GOT3 (cell line): ENCODE measurements around the gene ENTPD1.
"Not testable (repeated sequence)": the region's sequence is repeated elsewhere in the genome, so short reads cannot be mapped to it uniquely, and the experiment has no call there.

Experiments
- DNase-seq: peaks from one replicate; lab custom pipeline; 2025; ENCODE audit warnings: mixed read lengths; lab: John Stamatoyannopoulos, UW

ENTPD1 gene

GRCh38 chr10:95794195-95794594 lies 38.2 kb downstream of the ENTPD1 start:
- no peak for DNase-seq

- no peak for DNase-seq
Observed at GRCh38 chr10:95795602-95796001, 39.6 kb downstream of the ENTPD1 start.

DNA sequence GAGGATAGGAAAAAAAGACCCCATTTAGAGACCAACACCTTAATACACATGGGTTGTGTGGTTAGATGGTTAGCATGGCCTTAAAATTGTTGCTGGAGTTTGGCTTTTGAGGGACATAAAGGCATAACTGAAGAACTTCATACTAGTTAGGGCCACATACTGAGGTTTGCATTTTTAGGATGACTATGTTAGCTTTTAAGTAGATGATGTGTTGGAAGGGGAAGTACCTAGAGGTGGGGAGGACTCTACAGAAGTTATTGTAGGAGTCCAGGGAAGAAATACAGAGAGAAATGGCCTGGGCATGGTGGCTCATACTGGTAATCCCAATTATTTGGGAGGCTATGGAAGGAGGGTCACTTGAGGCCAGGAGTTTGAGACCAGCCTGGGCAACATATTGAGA lies 40.5 kb downstream of the ENTPD1 start:
- DNase-seq = no peak

- DNase-seq = no peak
Observed at GRCh38 chr10:95798096-95798855, 42.3 kb downstream of the ENTPD1 start.

- DNase-seq = not testable (repeated sequence)
Observed at GRCh38 chr10:95800286-95800685, 44.3 kb downstream of the ENTPD1 start.

DNA sequence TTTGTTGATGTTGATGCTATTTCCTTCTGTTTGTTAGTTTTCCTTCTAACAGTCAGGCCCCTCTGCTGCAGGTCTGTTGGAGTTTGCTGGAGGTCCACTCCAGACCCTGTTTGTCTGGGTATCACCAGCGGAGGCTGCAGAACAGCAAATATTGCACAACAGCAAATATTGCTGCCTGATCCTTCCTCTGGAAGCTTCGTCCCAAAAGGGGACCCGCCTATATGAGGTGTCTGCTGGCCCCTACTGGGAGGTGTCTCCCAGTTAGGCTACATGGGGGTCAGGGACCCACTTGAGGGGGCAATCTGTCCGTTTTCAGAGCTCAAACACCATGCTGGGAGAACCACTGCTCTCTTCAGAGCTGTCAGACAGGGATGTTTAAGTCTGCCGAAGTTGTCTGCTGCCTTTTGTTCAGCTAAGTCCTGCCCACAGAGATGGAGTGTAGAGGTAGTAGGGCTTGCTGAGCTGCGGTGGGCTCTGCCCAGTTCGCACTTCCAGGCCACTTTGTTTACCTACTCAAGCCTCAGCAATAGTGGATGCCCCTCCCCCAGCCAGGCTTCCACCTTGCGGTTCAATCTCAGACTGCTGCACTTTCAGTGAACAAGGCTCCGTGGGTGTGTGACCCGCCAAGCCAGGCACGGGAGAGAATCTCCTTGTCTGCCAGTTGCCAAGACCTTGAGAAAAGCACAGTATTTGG lies 50.9 kb downstream of the ENTPD1 start:
- DNase-seq = not testable (repeated sequence)

- not testable (repeated sequence) for DNase-seq
Observed at GRCh38 chr10:95808705-95809308, 52.8 kb downstream of the ENTPD1 start.

DNA sequence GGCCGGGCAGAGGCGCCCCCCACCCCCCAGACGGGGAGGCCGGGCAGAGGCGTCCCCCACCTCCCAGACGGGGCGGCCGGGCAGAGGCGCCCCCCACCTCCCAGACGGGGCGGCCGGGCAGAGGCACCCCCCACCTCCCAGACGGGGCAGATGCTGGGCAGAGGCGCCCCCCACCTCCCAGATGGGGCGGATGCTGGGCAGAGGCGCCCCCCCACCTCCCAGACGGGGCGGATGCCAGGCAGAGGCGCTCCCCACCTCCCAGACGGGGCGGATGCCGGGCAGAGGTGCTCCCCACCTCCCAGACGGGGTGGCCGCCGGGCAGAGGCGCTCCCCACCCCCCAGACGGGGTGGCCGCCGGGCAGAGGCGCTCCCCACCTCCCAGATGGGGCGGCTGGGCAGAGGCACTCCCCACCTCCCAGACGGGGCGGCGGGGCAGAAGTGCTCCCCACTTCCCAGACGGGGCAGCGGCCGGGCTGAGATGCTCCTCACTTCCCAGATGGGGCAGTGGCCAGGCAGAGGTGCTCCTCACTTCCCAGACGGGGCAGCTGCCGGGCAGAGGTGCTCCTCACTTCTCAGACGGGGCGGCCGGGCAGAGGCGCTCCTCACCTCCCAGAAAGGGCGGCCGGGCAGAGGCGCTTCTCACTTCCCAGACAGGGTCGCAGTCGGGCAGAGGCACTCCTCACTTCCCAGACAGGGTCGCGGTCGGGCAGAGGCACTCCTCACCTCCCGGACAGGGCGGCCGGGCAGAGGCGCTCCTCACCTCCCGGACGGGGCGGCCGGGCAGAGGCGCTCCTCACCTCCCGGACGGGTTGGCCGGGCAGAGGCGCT lies 53.6 kb downstream of the ENTPD1 start:
- DNase-seq = no peak

DNA sequence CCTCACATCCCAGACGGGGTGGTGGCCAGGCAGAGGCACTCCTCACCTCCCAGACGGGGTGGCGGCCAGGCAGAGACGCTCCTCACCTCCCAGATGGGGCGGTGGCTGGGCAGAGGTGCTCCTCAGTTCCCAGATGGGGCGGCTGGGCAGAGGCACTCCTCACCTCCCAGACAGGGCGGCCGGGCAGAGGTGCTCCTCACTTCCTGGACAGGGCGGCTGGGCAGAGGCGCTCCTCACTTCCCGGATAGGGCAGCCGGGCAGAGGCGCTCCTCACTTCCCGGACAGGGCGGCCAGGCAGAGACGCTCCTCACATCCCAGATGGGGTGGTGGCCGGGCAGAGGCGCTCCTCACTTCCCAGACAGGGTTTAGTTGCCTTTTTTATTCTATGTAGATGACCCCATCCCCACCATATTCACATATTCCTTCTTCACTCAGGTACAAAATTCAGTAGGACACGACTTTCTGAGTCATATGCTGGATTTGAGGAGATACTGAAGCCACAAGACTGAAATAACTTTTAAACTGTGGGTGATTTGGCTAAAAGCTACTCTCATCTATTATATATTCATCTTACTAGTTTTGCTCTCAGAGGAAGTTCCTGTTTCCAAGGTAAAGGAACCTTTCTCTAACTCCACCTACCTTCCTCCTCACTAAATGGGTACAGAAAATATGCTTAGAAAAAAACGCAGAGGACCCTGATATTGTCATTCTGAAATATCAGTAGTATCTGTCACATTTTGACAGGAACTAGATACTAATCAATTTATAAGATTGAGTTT lies 54.4 kb downstream of the ENTPD1 start:
- no peak for DNase-seq

GRCh38 chr10:95813054-95813685 lies 57.2 kb downstream of the ENTPD1 start:
- DNase-seq = no peak

GRCh38 chr10:95814011-95814727 lies 58.2 kb downstream of the ENTPD1 start:
- no peak for DNase-seq

DNA sequence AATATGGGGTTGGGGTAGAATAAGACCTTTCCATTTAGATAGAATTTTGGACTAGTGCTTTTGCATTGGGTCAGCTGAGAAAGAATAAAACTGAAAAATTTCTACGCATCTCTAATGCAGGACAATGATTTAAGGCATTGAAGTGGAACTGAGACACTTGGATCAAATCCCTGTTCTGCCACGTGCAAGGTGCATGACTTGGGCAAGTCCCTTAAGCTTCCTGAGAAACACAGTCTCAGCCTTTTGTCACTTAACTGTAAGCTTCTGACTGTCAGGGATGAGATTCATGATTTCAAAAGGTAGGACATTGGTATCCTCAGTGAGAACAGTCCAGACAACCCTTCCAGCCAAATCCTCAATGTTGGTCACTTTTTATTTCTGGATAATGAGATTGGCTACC lies 59.2 kb downstream of the ENTPD1 start:
- no peak for DNase-seq

DNA sequence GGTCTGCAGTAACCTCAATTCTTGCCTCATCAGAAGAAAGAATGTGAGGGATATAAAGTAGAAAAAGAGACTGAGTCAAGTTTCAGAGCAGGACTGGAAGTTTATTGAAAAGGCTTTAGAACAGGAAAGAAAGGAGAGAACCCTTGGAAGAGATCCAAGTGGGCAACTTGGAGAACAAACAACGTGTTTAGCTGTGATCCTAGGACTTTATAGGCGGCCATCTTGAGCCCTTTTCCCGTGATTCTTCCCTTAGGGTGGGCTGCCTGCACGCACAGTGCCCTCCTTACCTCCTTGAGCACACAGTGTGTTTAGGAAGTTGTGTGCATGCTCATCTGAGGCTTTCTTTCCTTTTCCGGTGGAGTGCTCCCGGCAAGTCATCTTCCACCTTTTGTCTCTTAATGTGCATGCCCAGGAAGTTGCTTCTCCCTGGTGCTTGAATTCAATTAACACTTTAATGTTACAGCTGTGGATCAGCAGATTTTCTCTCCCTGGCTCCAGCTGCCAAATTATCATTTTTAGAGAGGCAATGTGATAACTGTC lies 59.8 kb downstream of the ENTPD1 start:
- DNase-seq = no peak

DNA sequence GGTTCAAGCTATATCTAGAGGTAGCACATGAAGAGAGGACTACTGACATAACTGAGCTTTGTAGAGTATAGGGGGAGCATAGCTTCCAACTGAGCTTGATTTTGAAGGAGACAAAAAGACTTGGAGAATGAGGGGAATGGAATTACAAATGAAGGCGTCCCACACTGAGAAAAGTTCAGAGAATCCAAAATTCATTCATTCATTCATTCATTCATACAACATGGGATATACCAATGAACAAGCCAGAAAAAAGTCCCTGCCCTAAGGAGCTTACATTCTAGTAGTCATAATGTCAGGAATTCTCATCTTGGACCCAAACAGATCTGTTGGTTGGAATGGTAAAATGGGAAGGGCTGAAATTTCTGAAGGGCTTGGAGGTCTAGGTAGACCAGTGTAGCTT lies 62.0 kb downstream of the ENTPD1 start:
- DNase-seq = no peak

- no peak for DNase-seq
Observed at GRCh38 chr10:95818668-95819067, 62.7 kb downstream of the ENTPD1 start.

DNA sequence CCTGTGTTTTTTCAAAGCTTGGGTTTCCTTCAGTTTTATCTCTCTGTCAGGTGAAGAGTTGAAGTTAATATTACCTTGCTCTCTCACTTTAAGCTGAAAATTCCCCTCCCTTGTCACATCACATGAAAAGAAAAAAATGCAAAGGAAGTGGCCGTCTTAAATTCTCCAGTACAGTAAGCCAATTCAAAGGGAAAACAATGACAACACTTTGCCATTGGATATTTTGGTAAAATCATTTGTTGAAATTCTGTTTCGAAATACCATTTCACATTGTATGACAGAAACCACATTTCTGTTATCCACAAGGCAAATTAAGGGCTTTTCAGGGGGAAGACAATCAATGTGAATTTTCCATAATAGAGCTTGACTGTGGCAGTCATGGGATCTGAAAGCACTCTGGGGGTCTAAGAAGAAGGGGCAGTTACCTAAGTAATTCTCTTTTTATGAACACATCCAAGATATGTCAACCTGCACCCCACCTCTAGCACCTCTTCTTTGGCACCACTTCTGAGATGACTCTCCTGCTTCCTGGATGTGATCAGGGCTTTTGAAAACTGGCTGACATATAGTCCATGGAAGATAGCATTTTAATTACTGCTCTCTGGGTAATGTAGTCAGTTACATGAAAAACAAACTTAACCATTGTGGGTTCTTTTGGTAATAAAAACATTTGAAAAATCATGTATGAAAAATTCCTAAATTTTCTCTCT lies 63.8 kb downstream of the ENTPD1 start:
- no peak for DNase-seq

DNA sequence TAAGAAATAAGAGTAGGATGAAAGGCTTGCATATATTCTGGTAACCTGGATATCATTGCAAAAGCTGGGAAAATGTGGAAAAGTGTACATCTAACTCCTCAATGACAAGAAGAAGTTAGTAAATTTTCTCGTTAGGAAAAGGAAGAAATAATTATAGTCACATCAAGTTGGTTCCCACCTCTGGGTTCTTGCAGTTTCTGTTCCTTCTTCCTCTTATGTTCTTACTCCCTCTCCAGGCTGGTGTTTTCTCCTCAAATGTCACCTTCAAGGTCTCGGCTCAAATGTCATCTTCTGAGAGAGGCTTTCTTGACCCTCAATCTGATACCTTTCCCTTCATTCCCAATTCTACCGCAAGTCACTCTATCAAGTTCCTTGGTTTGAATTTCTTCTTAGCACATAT lies 64.4 kb downstream of the ENTPD1 start:
- no peak for DNase-seq

DNA sequence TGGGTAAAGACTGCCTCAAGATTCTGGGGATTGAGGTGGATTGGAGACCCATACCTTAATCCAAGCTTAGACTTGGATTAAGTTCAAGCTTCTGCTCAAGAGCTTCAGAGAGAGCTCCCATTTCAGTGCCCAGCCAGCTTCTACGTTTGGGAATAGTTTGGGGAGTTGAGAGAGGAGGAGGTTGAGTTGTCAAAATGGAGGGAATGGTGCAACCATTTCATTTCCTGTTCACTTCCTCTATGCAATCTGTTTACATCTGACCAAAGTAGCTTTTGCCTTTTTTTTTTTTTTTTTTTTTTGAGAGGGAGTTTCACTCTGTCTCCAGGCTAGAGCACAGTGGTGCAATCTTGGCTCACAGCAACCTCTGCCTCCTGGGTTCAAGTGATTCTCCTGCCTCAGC lies 65.8 kb downstream of the ENTPD1 start:
- no peak for DNase-seq

- DNase-seq = no peak
Observed at GRCh38 chr10:95830044-95830443, 74.1 kb downstream of the ENTPD1 start.
